BE2C (cell line): Measurements from ENCODE around the gene CDX2.

ENCODE experiments used
- DNase-seq: peaks from one replicate; pipeline ENCODE4 v3.0.0-alpha.2; 2020
- H3K27me3 ChIP-seq: fragments of 250-450 bp; sonication (Bioruptor Pico); 2 replicates; pipeline ENCODE4 v1.5.1; 2020; ENCODE audit warnings: mild to moderate bottlenecking
- H3K36me3 ChIP-seq: fragments of 250-450 bp; sonication (Bioruptor Pico); 2 replicates; pipeline ENCODE4 v1.5.1; 2020; ENCODE audit warnings: mild to moderate bottlenecking
- H3K4me1 ChIP-seq: fragments of 250-450 bp; sonication (Bioruptor Pico); 2 replicates; pipeline ENCODE4 v1.5.1; 2020
- H3K4me3 ChIP-seq: 2 replicates; pipeline ENCODE4 v1.5.1; 2011; ENCODE audit warnings: low read depth, low read length
- H3K9me3 ChIP-seq: fragments of 250-450 bp; sonication (Bioruptor Pico); 2 replicates; pipeline ENCODE4 v1.5.1; 2020
- CTCF ChIP-seq: IDR thresholded peaks from 2 replicates; pipeline ENCODE4 v1.5.1; 2012; ENCODE audit warnings: mild to moderate bottlenecking, low read depth, low read length

Gene CDX2

DNA sequence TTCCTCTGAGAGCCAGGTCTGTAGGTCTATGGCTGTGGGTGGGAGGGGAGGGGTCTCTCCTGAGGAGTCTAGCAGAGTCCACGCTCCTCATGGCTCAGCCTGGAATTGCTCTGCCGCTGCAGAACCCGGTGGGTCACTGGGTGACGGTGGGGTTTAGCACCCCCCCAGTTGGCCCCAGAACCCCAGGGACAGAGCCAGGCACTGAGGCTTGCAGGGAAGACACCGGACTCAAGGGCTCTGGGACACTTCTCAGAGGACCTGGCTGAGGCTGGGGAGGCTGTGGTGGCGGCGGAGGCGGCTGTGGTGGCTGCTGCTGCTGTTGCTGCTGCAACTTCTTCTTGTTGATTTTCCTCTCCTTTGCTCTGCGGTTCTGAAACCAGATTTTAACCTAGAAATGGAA is 6.1 kb downstream of the CDX2 start:
- no peaks in the 10 kb centered on the region for H3K4me1 ChIP-seq
- H3K36me3 ChIP-seq: no peaks in the 10 kb centered on the region
- no peak for TF ChIP-seq CTCF
- H3K9me3 ChIP-seq: no peaks in the 10 kb centered on the region
- DNase-seq: no peak
- H3K4me3 ChIP-seq: no peak overlapping the region
- peaks cover 98% of the 10 kb centered on the region for H3K27me3 ChIP-seq

GRCh38 chr13:27962128-27962841 is 6.8 kb downstream of the CDX2 start:
- H3K9me3 ChIP-seq: no peaks in the 10 kb centered on the region
- H3K4me3 ChIP-seq: no peak overlapping the region
- DNase-seq: no peak
- H3K27me3 ChIP-seq: peaks cover 98% of the 10 kb centered on the region
- TF ChIP-seq CTCF: no peak
- H3K4me1 ChIP-seq: no peaks in the 10 kb centered on the region
- no peaks in the 10 kb centered on the region for H3K36me3 ChIP-seq

- DNase-seq: no peak
- Histone ChIP-seq H3K4me3 (no peak overlapping the region), H3K27me3 (peaks cover 96% of the 10 kb centered on the region)
Observed at GRCh38 chr13:27961227-27962085, 7.7 kb downstream of the CDX2 start.

DNA sequence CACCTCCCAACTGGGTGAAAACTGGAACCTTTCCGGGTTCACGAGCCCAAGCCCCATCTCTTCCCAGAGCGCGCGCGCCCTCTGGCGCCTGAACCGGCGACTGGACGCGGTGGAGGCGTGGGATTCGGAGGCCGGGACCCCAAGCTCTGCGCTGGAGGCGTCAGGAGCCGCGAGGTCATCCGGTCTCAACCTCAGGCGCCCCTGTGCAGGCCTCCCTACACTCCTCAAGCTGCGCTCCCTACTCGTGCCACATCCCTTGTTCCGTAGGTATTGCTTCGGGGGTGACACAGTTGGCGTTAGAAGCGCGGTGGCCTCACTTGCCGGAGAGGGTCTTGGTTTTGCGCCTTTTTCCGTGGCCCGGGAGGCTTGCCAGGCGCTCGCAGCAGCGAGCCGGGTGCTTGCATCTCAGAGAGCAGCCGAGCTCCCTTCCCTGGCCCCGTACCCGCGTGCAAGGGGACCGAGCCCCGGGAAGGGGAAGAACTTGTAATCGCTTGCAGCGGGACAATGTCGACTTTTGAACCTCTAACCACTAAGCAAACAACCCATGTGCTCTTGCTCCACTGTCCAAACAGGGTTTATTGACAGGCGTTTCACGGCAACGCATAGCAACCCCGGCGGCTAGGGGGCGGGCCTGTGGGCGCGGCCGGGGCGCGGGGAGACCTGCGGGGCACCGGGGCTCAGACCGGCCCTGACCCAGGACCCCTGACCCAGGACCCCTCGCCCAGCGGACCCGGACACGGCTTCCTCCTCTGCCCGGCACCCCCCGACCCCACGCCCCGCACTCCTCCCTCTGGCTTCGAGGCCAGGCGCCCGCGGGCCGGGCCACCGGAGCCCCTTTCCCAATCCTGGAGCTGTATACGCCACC is 8.5 kb downstream of the CDX2 start:
- no peak overlapping the region for H3K4me3 ChIP-seq
- no peaks in the 10 kb centered on the region for H3K4me1 ChIP-seq
- DNase-seq: no peak
- no peaks in the 10 kb centered on the region for H3K9me3 ChIP-seq
- H3K36me3 ChIP-seq: no peaks in the 10 kb centered on the region
- TF ChIP-seq CTCF: peak; percentile 40
- peaks cover 96% of the 10 kb centered on the region for H3K27me3 ChIP-seq

More at GRCh38 chr13:27961227-27962085, 7.7 kb downstream of the CDX2 start:
- Histone ChIP-seq H3K4me1 (no peaks in the 10 kb centered on the region), H3K9me3 (no peaks in the 10 kb centered on the region), H3K36me3 (no peaks in the 10 kb centered on the region)
- no peak for TF ChIP-seq CTCF

GRCh38 chr13:27959976-27960361 is 9.1 kb downstream of the CDX2 start:
- Histone ChIP-seq H3K27me3 (peaks cover 96% of the 10 kb centered on the region), H3K4me3 (no peak overlapping the region), H3K36me3 (no peaks in the 10 kb centered on the region), H3K4me1 (no peaks in the 10 kb centered on the region), H3K9me3 (no peaks in the 10 kb centered on the region)
- no peak for DNase-seq
- no peak for TF ChIP-seq CTCF
